SJSA1 (cell line): ENCODE measurements around the gene PUM1. TPM values are rescaled to one million over a fixed set of nuclear protein-coding genes. Genes with fewer than 3 reads are reported as not detected.

Experiments used
- DNase-seq, 2 experiments: peaks; one replicate each; pipeline ENCODE4 v3.0.0-alpha.2; 2015 to 2020; ENCODE audit warnings: low spot score in 2 of 2, low read depth in 1 of 2
- H3K27ac ChIP-seq: fragments of 250-450 bp; sonication (Bioruptor Pico); 2 replicates; pipeline ENCODE4 v1.5.1; 2020; ENCODE audit warnings: mild to moderate bottlenecking, moderate library complexity
- H3K27me3 ChIP-seq: fragments of 250-450 bp; sonication (Bioruptor Pico); replicated peaks from 2 replicates; pipeline ENCODE4 v1.5.1; 2020; ENCODE audit warnings: mild to moderate bottlenecking, moderate library complexity
- H3K36me3 ChIP-seq: fragments of 250-450 bp; sonication (Bioruptor Pico); 2 replicates; pipeline ENCODE4 v1.5.1; 2020; ENCODE audit warnings: mild to moderate bottlenecking
- H3K4me1 ChIP-seq: fragments of 250-450 bp; sonication (Bioruptor Pico); replicated peaks from 2 replicates; pipeline ENCODE4 v1.6.1; 2021; ENCODE audit warnings: mild to moderate bottlenecking
- H3K4me3 ChIP-seq: fragments of 250-450 bp; sonication (Bioruptor Pico); 2 replicates; pipeline ENCODE4 v1.5.1; 2020; ENCODE audit warnings: mild to moderate bottlenecking
- H3K9me3 ChIP-seq: fragments of 250-450 bp; sonication (Bioruptor Pico); replicated peaks from 2 replicates; pipeline ENCODE4 v1.5.1; 2020; ENCODE audit warnings: mild to moderate bottlenecking
- total RNA-seq: library from RNA; depleted of rRNA; stranded (reverse); fragments of >200 nt; shearing (Covaris generic); gene quantifications from 2 replicates; pipeline ENCODE4 v1.2.3, GENCODE V29; 2014

Gene PUM1
- total RNA-seq, 1 experiment from 2014 or later: 36.6 TPM

GRCh38 chr1:31007462-31007991, 58.0 kb downstream of the PUM1 start:
- H3K27ac ChIP-seq: peak overlapping the region; percentile 14
- H3K4me3 ChIP-seq: no peak overlapping the region
- H3K9me3 ChIP-seq: no peaks in the 10 kb centered on the region
- no peaks in the 10 kb centered on the region for H3K27me3 ChIP-seq
- peak; percentile 52 to 80 for DNase-seq
- H3K36me3 ChIP-seq: peaks cover 52% of the 10 kb centered on the region
- peaks cover 26% of the 10 kb centered on the region for H3K4me1 ChIP-seq

DNA sequence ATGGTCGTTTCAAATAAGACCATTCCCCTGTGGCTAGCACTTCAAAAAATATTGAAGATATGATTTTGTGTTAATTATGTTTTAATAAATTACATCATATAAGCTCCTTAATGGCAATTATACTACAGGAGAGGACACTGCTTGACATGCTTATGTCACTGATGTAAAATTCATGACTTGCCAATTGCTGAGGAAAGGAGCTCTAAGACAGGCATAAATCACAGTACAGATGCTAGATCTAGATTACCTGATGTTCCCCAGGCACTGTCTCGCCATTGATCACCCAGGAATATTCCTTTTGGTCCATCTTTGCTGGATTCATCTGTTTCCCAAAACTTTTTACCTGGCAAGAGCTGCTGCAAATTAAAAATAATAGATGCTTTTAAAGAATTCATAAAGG, 58.8 kb downstream of the PUM1 start:
- no peak for DNase-seq
- no peaks in the 10 kb centered on the region for H3K27me3 ChIP-seq
- no peak overlapping the region for H3K4me3 ChIP-seq
- H3K4me1 ChIP-seq: peaks cover 26% of the 10 kb centered on the region
- H3K36me3 ChIP-seq: peaks cover 60% of the 10 kb centered on the region
- no peak overlapping the region for H3K27ac ChIP-seq
- H3K9me3 ChIP-seq: no peaks in the 10 kb centered on the region

DNA sequence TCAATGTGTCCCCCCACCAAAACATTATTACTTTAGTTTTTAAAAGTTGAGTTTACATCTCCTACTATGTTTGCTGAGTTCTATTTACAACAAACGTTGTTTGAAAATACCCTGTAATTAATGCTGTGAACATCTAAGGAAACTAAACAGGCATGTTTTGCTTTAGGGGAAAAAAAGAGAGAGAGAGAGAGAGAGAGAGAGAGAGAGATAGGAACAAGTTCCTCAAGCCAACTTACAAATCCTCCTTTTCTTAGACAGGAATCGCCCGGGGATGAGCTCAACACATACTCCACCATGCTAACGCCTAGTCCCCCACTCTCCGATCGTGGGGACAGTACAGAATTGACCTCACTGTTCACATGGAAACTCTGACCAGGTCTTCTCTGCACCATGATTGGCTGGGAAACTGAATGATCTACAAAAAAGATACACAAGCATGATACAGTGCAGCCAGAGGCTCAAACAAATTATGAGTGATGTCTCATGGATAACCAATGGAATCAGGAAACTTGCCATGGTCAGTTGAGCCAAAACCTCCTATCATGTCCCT, 59.8 kb downstream of the PUM1 start:
- no peaks in the 10 kb centered on the region for H3K9me3 ChIP-seq
- no peak for DNase-seq
- H3K27ac ChIP-seq: no peak overlapping the region
- H3K4me1 ChIP-seq: peaks cover 26% of the 10 kb centered on the region
- peaks cover 62% of the 10 kb centered on the region for H3K36me3 ChIP-seq
- H3K4me3 ChIP-seq: no peak overlapping the region
- H3K27me3 ChIP-seq: no peaks in the 10 kb centered on the region

DNA sequence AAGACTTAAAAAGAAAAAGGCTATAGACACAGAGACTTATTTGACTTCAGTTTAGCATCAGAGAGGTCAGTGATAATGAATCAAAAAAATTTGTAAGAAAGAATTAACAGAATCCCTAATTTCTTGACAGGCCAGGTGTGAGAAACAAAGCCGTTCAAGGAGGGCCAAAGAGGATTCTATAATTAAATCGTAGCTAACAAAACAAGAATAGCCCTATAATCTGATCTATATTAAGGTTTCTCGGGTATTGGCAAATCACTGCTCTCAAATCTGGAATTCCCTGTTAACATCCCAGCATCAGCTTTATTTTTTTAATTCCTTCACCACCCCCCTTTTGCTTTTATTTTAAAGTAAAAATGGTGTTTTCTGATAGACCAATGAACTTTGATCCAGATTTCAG, 60.3 kb downstream of the PUM1 start:
- no peak for DNase-seq
- Histone ChIP-seq H3K27ac (no peak overlapping the region), H3K27me3 (no peaks in the 10 kb centered on the region), H3K4me3 (no peak overlapping the region), H3K36me3 (peaks cover 64% of the 10 kb centered on the region), H3K4me1 (peaks cover 23% of the 10 kb centered on the region), H3K9me3 (no peaks in the 10 kb centered on the region)

DNA sequence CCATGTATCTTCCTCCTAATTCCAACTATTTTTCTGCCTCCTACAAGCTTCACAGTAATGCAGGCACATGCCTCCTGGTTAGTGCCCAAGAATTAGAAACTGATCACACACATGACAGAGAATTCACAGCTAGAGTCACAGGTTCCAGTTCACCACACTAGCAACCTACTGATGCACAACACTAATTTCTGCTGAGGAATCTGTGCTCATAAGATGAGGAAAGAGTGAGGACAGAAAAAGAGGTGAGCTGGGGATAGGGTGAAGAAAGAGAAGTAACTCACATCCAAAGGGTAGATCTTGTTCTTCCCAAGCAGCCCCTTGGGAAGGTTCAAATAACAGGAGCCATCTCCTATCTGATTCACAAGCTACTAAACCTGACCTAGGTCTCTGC, 61.3 kb downstream of the PUM1 start:
- Histone ChIP-seq H3K27me3 (no peaks in the 10 kb centered on the region), H3K27ac (no peak overlapping the region)

GRCh38 chr1:31003613-31004230, 61.8 kb downstream of the PUM1 start:
- H3K36me3 ChIP-seq: peaks cover 76% of the 10 kb centered on the region

More for the DNA sequence above, 61.3 kb downstream of the PUM1 start:
- H3K4me1 ChIP-seq: peaks cover 20% of the 10 kb centered on the region
- peaks cover 71% of the 10 kb centered on the region for H3K36me3 ChIP-seq
- H3K9me3 ChIP-seq: no peaks in the 10 kb centered on the region
- no peak for DNase-seq
- H3K4me3 ChIP-seq: no peak overlapping the region

GRCh38 chr1:31000301-31000700, 65.2 kb downstream of the PUM1 start:
- H3K27ac ChIP-seq: no peak overlapping the region
- DNase-seq: no peak
- H3K27me3 ChIP-seq: no peaks in the 10 kb centered on the region
- H3K9me3 ChIP-seq: no peaks in the 10 kb centered on the region
- H3K36me3 ChIP-seq: peaks cover 80% of the 10 kb centered on the region
- H3K4me3 ChIP-seq: no peak overlapping the region
- H3K4me1 ChIP-seq: no peaks in the 10 kb centered on the region

More at GRCh38 chr1:31003613-31004230, 61.8 kb downstream of the PUM1 start:
- no peaks in the 10 kb centered on the region for H3K9me3 ChIP-seq
- H3K4me1 ChIP-seq: peaks cover 20% of the 10 kb centered on the region
- H3K27me3 ChIP-seq: no peaks in the 10 kb centered on the region
- no peak overlapping the region for H3K27ac ChIP-seq
- no peak for DNase-seq
- H3K4me3 ChIP-seq: no peak overlapping the region

GRCh38 chr1:30998887-30999286, 66.6 kb downstream of the PUM1 start:
- no peaks in the 10 kb centered on the region for H3K9me3 ChIP-seq
- DNase-seq: no peak
- H3K27me3 ChIP-seq: no peaks in the 10 kb centered on the region
- H3K4me3 ChIP-seq: no peak overlapping the region
- no peak overlapping the region for H3K27ac ChIP-seq
- H3K36me3 ChIP-seq: peaks cover 77% of the 10 kb centered on the region
- no peaks in the 10 kb centered on the region for H3K4me1 ChIP-seq

- Histone ChIP-seq H3K4me3 (no peak overlapping the region), H3K4me1 (no peaks in the 10 kb centered on the region), H3K27ac (no peak overlapping the region), H3K27me3 (no peaks in the 10 kb centered on the region), H3K36me3 (peaks cover 70% of the 10 kb centered on the region), H3K9me3 (no peaks in the 10 kb centered on the region)
- DNase-seq: no peak
Observed at GRCh38 chr1:30998171-30998570, 67.3 kb downstream of the PUM1 start.

- H3K4me3 ChIP-seq: no peak overlapping the region
- DNase-seq: no peak
- H3K9me3 ChIP-seq: no peaks in the 10 kb centered on the region
- peaks cover 64% of the 10 kb centered on the region for H3K36me3 ChIP-seq
- H3K4me1 ChIP-seq: no peaks in the 10 kb centered on the region
- H3K27me3 ChIP-seq: no peaks in the 10 kb centered on the region
- H3K27ac ChIP-seq: no peak overlapping the region
Observed at GRCh38 chr1:30997463-30998057, 68.0 kb downstream of the PUM1 start.

- H3K9me3 ChIP-seq: no peaks in the 10 kb centered on the region
- H3K4me3 ChIP-seq: no peak overlapping the region
- no peak overlapping the region for H3K27ac ChIP-seq
- no peaks in the 10 kb centered on the region for H3K4me1 ChIP-seq
- no peak for DNase-seq
- peaks cover 68% of the 10 kb centered on the region for H3K36me3 ChIP-seq
- H3K27me3 ChIP-seq: no peaks in the 10 kb centered on the region
Observed at GRCh38 chr1:30995990-30996612, 69.4 kb downstream of the PUM1 start.

DNA sequence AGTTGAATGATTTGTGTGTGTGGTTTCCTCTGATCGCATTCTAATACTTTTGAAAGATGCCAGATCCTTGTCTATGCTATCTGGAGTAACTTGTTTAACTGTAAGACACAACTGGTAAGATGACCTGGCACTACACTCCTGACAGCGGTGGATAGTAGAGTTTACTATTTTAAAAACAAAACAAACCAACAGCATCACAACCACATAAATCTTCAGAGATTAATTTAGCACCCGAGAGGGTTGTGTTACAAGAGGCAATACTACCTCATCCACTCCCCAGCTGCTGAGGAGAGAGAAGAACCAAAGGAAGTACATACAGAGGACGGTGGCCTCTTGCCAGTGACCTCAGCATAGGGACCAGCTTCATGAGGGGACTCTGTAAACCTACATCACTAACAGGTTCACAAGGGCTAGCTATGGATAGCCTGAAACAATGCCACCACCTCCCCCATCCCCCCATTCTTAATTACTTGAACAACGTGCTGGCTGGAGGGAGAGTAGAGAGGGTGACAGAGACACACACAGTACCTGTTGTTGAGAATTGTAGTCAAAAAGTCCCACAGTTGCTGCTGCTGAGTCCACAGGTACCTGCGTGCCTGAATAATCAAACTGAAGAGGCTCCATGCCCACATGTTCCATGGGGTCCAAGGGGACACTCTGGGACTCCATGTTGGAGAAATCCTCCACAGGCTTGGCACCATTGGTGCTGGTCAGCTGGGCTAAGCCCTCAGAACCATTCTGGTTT, 73.5 kb downstream of the PUM1 start:
- Histone ChIP-seq H3K27ac (no peak overlapping the region), H3K36me3 (peaks cover 63% of the 10 kb centered on the region), H3K9me3 (no peaks in the 10 kb centered on the region), H3K27me3 (no peaks in the 10 kb centered on the region), H3K4me1 (peaks cover 14% of the 10 kb centered on the region), H3K4me3 (no peak overlapping the region)
- DNase-seq: no peak

DNA sequence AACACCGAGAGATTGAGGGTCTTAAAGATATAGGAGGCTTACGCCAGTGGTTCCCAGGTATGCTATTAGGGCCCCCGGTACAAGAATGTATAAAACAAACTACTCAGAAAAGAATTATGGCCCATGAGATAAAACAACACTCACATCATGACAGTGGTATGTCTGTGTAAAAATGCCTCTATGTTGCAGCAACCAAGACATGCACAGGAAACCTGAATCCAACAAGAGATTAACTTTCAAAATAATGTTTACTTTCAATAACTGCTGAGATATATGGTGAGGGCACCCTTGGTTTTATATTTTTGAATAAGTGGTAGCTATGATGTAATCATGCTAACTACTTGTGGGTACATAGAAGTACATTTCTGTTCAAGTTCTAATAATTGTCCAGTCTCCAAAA, 74.9 kb downstream of the PUM1 start:
- Histone ChIP-seq H3K27ac (no peak overlapping the region), H3K27me3 (no peaks in the 10 kb centered on the region), H3K36me3 (peaks cover 49% of the 10 kb centered on the region), H3K9me3 (no peaks in the 10 kb centered on the region), H3K4me3 (no peak overlapping the region), H3K4me1 (peaks cover 14% of the 10 kb centered on the region)
- DNase-seq: no peak
